ENCODE results near the gene OR4N5. TPM values are rescaled to one million over a fixed set of nuclear protein-coding genes. Genes with fewer than 3 reads are reported as not detected.

OR4N5 gene
- total RNA-seq, 4 donors from 2014 or later, result not detected

- H3K9me3 ChIP-seq, result no peaks in the 10 kb centered on the region
- in situ Hi-C loops (cut with MboI; ENCODE audit: low pct_ligation_motif_present in 1 of 4, low pct_unique_long_range_greater_than_20kb in 1 of 4, low sequenced_read_pairs in 3 of 4) (no loop called here), intact Hi-C loops (cut with DNase I; ENCODE audit: low total_unique reads) (no loop called here)
- WGBS, 2 donors (ENCODE audit: low coverage in 1 of 2), result 60 to 63% methylated on average over 4 to 5 of the region's 5 CpGs
- no peaks in the 10 kb centered on the region for H3K27me3 ChIP-seq
- H3K36me3 ChIP-seq, result no peaks in the 10 kb centered on the region
- DNase-seq, result no peak
- H3K4me3 ChIP-seq, result no peak overlapping the region
- no peak overlapping the region for H3K27ac ChIP-seq
- TF ChIP-seq POLR2A (IDR thresholded peaks at IDR 0.05), result no peak
- no peak for TF ChIP-seq EP300 (IDR thresholded peaks at IDR 0.05; ENCODE audit: low read depth)
- TF ChIP-seq POLR2AphosphoS5 (IDR thresholded peaks at IDR 0.05), result no peak
- no peak for TF ChIP-seq CTCF (IDR thresholded peaks at IDR 0.05)
- H3K4me1 ChIP-seq, result no peaks in the 10 kb centered on the region
Observed at GRCh38 chr14:20184181-20184580, 45.6 kb downstream of the OR4N5 start.

GRCh38 chr14:20190596-20190995 lies 52.0 kb downstream of the OR4N5 start, which contains the start of gene OR11G2:
Gene OR11G2, plus strand, starts transcription at chr14:20190896. Its CDS starts 6,542 bp downstream, at chr14:20197438.
- Histone ChIP-seq H3K4me3 (no peak within 1 kb of the TSS), H3K27ac (no peak within 1 kb of the TSS), H3K4me1 (no peaks in the 10 kb centered on the region), H3K36me3 (no peaks in the 10 kb centered on the region), H3K27me3 (no peaks in the 10 kb centered on the region), H3K9me3 (no peaks in the 10 kb centered on the region)
- DNase-seq, result no peak
- no peak for TF ChIP-seq POLR2AphosphoS5 (IDR thresholded peaks at IDR 0.05)
- TF ChIP-seq POLR2A (IDR thresholded peaks at IDR 0.05), result no peak
- no peak for TF ChIP-seq CTCF (IDR thresholded peaks at IDR 0.05)
- no peak for TF ChIP-seq EP300 (IDR thresholded peaks at IDR 0.05; ENCODE audit: low read depth)
- WGBS, 2 donors (ENCODE audit: low coverage in 1 of 2), result 47% methylated on average over 1 of the region's 1 CpG; no CpG with 5 or more reads in 1 of the 2 donors
- in situ Hi-C loops (cut with MboI; ENCODE audit: low pct_ligation_motif_present in 1 of 4, low pct_unique_long_range_greater_than_20kb in 1 of 4, low sequenced_read_pairs in 3 of 4) (no loop called here), intact Hi-C loops (cut with DNase I; ENCODE audit: low total_unique reads) (no loop called here)

GRCh38 chr14:20191396-20191795 lies 52.8 kb downstream of the OR4N5 start:
- DNase-seq, result no peak
- H3K36me3 ChIP-seq, result no peaks in the 10 kb centered on the region
- H3K27me3 ChIP-seq, result no peaks in the 10 kb centered on the region
- intact Hi-C loops (cut with DNase I; ENCODE audit: low total_unique reads) (no loop called here), in situ Hi-C loops (cut with MboI; ENCODE audit: low pct_ligation_motif_present in 1 of 4, low pct_unique_long_range_greater_than_20kb in 1 of 4, low sequenced_read_pairs in 3 of 4) (no loop called here)
- no peaks in the 10 kb centered on the region for H3K9me3 ChIP-seq
- 76 to 83% methylated on average over 2 to 3 of the region's 3 CpGs for WGBS, 2 donors (ENCODE audit: low coverage in 1 of 2)
- no peak overlapping the region for H3K4me3 ChIP-seq
- H3K4me1 ChIP-seq, result no peaks in the 10 kb centered on the region
- TF ChIP-seq POLR2AphosphoS5 (IDR thresholded peaks at IDR 0.05) (no peak), POLR2A (IDR thresholded peaks at IDR 0.05) (no peak), EP300 (IDR thresholded peaks at IDR 0.05; ENCODE audit: low read depth) (no peak), CTCF (IDR thresholded peaks at IDR 0.05) (no peak)
- H3K27ac ChIP-seq, result no peak overlapping the region

GRCh38 chr14:20194101-20194500 lies 55.5 kb downstream of the OR4N5 start:
- intact Hi-C loops (cut with DNase I; ENCODE audit: low total_unique reads), result no loop called here
- Histone ChIP-seq H3K4me1 (no peaks in the 10 kb centered on the region), H3K27ac (no peak overlapping the region), H3K27me3 (no peaks in the 10 kb centered on the region), H3K9me3 (no peaks in the 10 kb centered on the region), H3K36me3 (no peaks in the 10 kb centered on the region), H3K4me3 (no peak overlapping the region)
- no peak for DNase-seq
- in situ Hi-C loops (cut with MboI; ENCODE audit: low pct_ligation_motif_present in 1 of 4, low pct_unique_long_range_greater_than_20kb in 1 of 4, low sequenced_read_pairs in 3 of 4), result no loop called here
- no peak for TF ChIP-seq EP300 (IDR thresholded peaks at IDR 0.05; ENCODE audit: low read depth)

Small RNA genes lying within 50 kb of the gene (small RNA-seq; reads per million reads assigned to genes)
- gene GTF2IP22 (0 reads per million in 4 donors), gene RNA5SP380 (0 reads per million in 4 donors)

Other genes with a start within 250 kb of the OR4N5 start
- not detected for gene OR4K5, start 218.2 kb upstream of the OR4N5 start, total RNA-seq
- not detected for gene OR4K1, start 207.9 kb upstream of the OR4N5 start, total RNA-seq
- gene OR4K15, start 163.2 kb upstream of the OR4N5 start, total RNA-seq, result not detected
- not detected for gene OR4Q2, start 136.7 kb upstream of the OR4N5 start, total RNA-seq
- gene OR4K14, start 119.5 kb upstream of the OR4N5 start, total RNA-seq, result not detected
- not detected for gene OR4K13, start 102.8 kb upstream of the OR4N5 start, total RNA-seq
- gene OR4L1, start 78.8 kb upstream of the OR4N5 start, total RNA-seq, result not detected
- not detected for gene OR4K17, start 28.1 kb upstream of the OR4N5 start, total RNA-seq
- gene OR11G2, start 52.1 kb downstream of the OR4N5 start, total RNA-seq, result not detected
- not detected for gene OR11H6, start 84.9 kb downstream of the OR4N5 start, total RNA-seq
- gene OR11H7, start 90.2 kb downstream of the OR4N5 start, total RNA-seq, result not detected
- gene OR11H4, start 100.5 kb downstream of the OR4N5 start, total RNA-seq, result not detected
- 10 to 100 TPM in 2 of 4 donors, 1 to 10 TPM in 2; 5.6 to 14.9 (median 9.7) TPM for gene TTC5, start 167.1 kb downstream of the OR4N5 start, total RNA-seq
- 10 to 100 TPM; 11.9 to 38.3 (median 23.9) TPM for gene CCNB1IP1, start 194.5 kb downstream of the OR4N5 start, total RNA-seq
- gene PARP2, start 204.8 kb downstream of the OR4N5 start, total RNA-seq, result 10 to 100 TPM in 2 of 4 donors, 1 to 10 TPM in 2; 4.4 to 96.5 (median 9.1) TPM